GM18519 (cell line): ENCODE data around the gene PKDREJ.
"Not testable (repeated sequence)": the region's sequence is repeated elsewhere in the genome, so short reads cannot be mapped to it uniquely, and the experiment has no call there.

ENCODE experiments used
- ATAC-seq: cut with Tn5 transposase; IDR thresholded peaks from one replicate; pipeline ENCODE4 v1.9.1; 2021; ENCODE audit warnings: mild to moderate bottlenecking, moderate library complexity; ENCODE audit not compliant: unreplicated experiment, low FRiP score

Gene PKDREJ

DNA sequence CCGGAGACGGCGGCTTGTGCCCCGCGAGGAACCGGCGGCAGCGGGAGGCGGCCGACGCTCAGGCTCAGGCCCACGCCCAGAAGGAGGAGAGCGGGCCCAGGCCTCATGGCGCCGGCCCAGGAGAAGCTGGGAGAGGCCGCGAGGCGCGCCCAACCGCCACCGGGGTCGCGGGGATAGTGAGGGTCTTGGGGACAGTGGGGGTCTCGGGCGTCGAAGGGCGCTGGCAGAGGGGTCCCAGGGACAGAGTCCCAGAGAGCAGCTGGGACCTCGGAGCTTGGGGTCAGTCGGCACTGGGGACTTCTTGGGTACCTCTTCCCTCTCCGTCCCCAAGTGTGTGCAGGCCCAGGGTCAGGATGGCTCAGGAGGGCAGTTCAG is at the start of gene PKDREJ:
Gene PKDREJ, minus strand, starts transcription at position 128 of the 375 bp plus-strand sequence. Its CDS starts 21 bp downstream, at position 107.
- ATAC-seq = no peak

GRCh38 chr22:46312848-46313247 is 49.7 kb upstream of the PKDREJ start:
- ATAC-seq = not testable (repeated sequence)

DNA sequence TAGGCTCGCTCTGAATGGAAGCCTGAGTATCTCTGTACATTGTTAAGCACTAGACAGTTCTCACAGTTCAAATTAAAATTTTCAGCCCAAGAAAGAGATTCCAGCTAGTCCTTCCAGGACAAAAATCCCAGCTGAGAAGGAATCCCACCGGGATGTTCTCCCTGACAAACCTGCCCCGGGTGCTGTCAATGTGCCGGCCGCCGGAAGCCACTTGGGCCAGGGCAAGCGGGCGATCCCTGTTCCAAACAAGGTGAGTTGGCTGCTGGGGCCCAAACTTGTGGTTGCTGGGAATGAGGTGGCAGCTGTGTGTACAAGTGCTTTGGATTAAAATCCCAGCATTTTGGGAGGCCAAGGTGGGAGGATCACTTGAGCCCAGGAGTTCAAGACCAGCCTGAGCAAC is 48.9 kb upstream of the PKDREJ start:
- no peak for ATAC-seq

GRCh38 chr22:46309526-46310085 is 46.5 kb upstream of the PKDREJ start:
- no peak for ATAC-seq

GRCh38 chr22:46308283-46308988 is 45.3 kb upstream of the PKDREJ start:
- no peak for ATAC-seq

GRCh38 chr22:46303347-46303965 is 40.3 kb upstream of the PKDREJ start:
- ATAC-seq = no peak

GRCh38 chr22:46300491-46300890 is 37.3 kb upstream of the PKDREJ start:
- ATAC-seq = no peak

- ATAC-seq = no peak
Measured at GRCh38 chr22:46299101-46299500, 36.0 kb upstream of the PKDREJ start.

- peak; percentile 4 for ATAC-seq
Measured at GRCh38 chr22:46297151-46297812, 34.1 kb upstream of the PKDREJ start.

GRCh38 chr22:46296257-46297150 is 33.4 kb upstream of the PKDREJ start, which contains the start of gene GTSE1:
GTSE1 (plus strand) TSS chr22:46296870; CDS start chr22:46297401, 531 bp downstream.
- peak; percentile 73 for ATAC-seq

DNA sequence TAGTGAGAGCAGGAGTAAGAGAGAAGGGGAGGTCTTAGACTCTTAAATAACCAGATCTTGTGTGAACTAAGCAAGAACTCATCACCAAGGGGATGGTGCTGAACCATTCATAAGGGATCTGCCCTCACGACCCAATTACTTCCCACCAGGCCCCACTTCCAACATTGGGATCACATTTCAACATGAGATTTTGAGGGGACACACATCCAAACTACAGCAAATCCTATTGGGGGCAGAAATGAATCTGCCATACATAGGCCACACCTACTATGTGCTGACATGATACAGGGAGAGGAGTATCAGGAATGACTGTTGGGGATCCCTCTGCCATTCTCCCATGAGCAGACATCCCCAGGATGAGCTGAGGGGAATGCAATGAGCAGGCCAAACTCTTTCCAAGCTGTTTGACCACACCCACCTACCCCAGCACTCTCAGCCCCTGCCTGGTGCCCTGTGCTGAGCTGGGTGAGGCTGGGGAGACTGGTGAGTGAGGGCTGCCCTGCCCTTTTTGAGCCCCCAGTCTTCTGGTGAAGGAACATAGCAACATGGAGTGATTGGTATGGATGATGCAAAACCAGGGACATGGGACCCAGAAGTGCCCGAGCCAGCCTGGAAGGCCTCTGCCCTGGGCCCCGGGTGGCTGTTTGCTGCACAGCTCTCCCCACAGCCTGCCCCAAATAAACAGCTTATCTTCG is 32.3 kb upstream of the PKDREJ start:
- no peak for ATAC-seq

DNA sequence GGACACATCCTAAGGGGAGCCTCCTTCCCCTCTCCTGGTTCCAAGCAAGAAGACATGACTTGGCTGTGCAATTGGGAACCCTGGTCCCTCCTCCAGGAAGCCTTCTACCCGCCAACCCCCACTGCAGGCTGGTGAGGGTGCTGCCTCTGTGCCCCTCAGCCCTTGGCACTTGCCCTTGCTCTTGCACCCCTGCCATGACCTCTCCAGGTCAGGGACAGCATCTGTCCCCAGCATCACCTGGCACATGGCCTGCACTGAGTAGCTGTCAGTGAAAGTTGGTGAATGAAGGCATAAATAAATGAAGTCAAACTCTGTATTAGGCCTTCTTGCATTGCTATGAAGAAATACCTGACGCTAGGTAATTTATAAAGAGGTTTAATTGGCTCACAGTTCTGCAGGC is 31.6 kb upstream of the PKDREJ start:
- ATAC-seq = no peak

GRCh38 chr22:46293577-46294260 is 30.6 kb upstream of the PKDREJ start:
- no peak for ATAC-seq

DNA sequence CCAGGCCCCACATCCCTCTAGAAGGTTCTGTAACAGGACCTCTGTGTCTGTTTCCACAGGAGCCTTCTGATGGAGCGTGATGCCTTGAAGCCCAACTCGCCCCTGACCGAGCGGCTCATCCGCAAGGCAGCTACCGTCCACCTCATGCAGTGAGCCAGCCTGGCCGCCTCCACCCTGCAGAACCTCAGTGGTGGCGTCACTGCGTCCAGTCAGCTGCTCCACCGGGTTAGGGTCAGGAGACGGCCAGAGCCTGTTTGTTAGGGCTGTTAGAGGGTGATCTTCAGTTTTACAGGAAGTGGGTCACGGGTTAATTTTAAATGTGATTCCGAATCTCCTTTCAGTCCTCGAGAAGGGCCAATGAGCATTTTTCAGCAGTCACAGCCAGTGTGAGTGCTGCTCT is 29.6 kb upstream of the PKDREJ start:
- ATAC-seq = no peak

GRCh38 chr22:46292173-46292572 is 29.0 kb upstream of the PKDREJ start:
- ATAC-seq = no peak

DNA sequence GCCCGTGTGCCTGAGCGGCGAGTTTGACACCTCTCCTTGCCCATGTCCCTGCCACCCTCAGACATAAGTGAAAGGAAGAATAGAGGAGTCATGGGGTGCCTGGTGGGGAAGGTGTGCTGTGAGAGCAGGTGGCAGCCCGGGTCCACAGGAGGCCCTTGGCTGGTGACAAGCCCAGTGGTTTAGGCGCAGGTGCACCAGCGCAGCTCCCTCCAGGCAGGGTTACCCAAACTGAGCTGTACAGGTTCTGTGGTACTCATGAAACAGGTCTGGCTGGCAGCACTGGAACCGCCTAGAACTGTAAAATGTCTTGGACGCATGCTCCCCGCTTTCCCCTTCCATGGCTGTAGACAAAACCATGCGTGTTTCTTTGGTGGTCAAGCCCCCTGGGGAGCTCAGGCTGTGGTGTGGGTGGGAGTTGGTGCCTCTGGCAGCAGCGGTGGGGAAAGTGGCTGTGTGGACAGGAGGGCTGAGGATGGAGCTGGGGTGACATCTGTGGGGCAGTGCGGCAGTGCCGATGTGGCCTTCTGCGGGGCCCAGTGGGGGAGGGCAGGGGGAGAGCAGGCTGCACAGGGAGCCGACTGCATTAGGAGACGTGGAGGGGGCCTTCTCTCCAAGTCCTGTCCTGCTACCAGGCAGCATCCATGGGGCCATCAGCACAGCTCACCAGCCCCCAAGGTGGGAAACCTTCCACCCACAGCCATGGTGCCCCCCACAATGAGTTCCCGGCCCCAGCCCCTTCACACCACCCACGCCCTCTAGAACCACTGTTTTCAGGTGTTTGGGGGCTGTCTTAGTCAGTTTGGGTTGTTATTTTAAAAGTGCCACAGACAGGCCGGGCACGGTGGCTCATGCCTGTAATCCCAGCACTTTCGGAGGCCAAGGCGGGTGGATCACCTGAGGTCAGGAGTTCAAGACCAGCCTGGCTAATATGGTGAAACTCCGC is 28.0 kb upstream of the PKDREJ start:
- ATAC-seq = no peak

GRCh38 chr22:46290121-46290842 is 27.1 kb upstream of the PKDREJ start:
- ATAC-seq = no peak
